NB4 (cell line): ENCODE data around the gene MTHFS.

Experiments used
- DNase-seq: peaks from one replicate; pipeline ENCODE4 v3.0.0; 2010; ENCODE audit warnings: low read depth
- H3K4me3 ChIP-seq: one replicate; pipeline ENCODE4 v1.5.1; 2011; ENCODE audit warnings: mild to moderate bottlenecking, low read depth, low read length, moderate library complexity
- CTCF ChIP-seq: IDR thresholded peaks from one replicate; pipeline ENCODE4 v1.5.1; 2012; ENCODE audit warnings: low read depth, low read length
- MAX ChIP-seq: IDR thresholded peaks from 2 replicates; pipeline ENCODE4 v1.6.1; 2011; ENCODE audit warnings: low read depth, low read length
- MYC ChIP-seq: IDR thresholded peaks from 2 replicates; pipeline ENCODE4 v1.6.1; 2011; ENCODE audit warnings: low read depth, low read length
- POLR2A ChIP-seq: IDR thresholded peaks from 2 replicates; pipeline ENCODE4 v1.6.1; 2011; ENCODE audit warnings: mild to moderate bottlenecking; ENCODE audit not compliant: insufficient read length; ENCODE audit errors: extremely low read depth

Gene MTHFS

GRCh38 chr15:79923515-79924169 lies 26.8 kb upstream of the MTHFS start:
- peak overlapping the region; percentile 92 for H3K4me3 ChIP-seq
- TF ChIP-seq CTCF, result no peak
- no peak; the same call in 1 of the 2 replicates for TF ChIP-seq MYC
- TF ChIP-seq MAX, result peak; percentile 62; the same call in 1 of the 2 replicates
- peak; percentile 97 for TF ChIP-seq POLR2A
- DNase-seq, result peak; percentile 99

GRCh38 chr15:79923079-79923514 lies 26.3 kb upstream of the MTHFS start:
- DNase-seq, result peak; percentile 88
- H3K4me3 ChIP-seq, result peak overlapping the region; percentile 92
- TF ChIP-seq MAX, result 0 out of 2 replicates have a peak, but pooled peaks have one; percentile 6
- TF ChIP-seq CTCF, result no peak
- no peak for TF ChIP-seq POLR2A
- TF ChIP-seq MYC, result no peak

- no peak for DNase-seq
- peak overlapping the region; percentile 92 for H3K4me3 ChIP-seq
Measured at GRCh38 chr15:79922512-79923078, 25.8 kb upstream of the MTHFS start.

GRCh38 chr15:79919749-79920511 lies 23.1 kb upstream of the MTHFS start:
- H3K4me3 ChIP-seq, result no peak overlapping the region
- no peak for DNase-seq
- no peak for TF ChIP-seq MAX
- no peak for TF ChIP-seq CTCF
- no peak for TF ChIP-seq MYC
- no peak for TF ChIP-seq POLR2A

More at GRCh38 chr15:79922512-79923078, 25.8 kb upstream of the MTHFS start:
- no peak for TF ChIP-seq MAX
- no peak for TF ChIP-seq MYC
- no peak for TF ChIP-seq POLR2A
- TF ChIP-seq CTCF, result no peak

- DNase-seq, result no peak
- no peak for TF ChIP-seq CTCF
- no peak for TF ChIP-seq MYC
- TF ChIP-seq MAX, result no peak
- no peak for TF ChIP-seq POLR2A
- H3K4me3 ChIP-seq, result no peak overlapping the region
Measured at GRCh38 chr15:79919090-79919748, 22.4 kb upstream of the MTHFS start.
